ENCODE measurements around the gene CFLAR.
"Not testable (repeated sequence)": the region's sequence is repeated elsewhere in the genome, so short reads cannot be mapped to it uniquely, and the experiment has no call there.

GRCh38 chr2:201168496-201168895 lies 52.5 kb downstream of the CFLAR start:
- TF ChIP-seq, protein P1, sequence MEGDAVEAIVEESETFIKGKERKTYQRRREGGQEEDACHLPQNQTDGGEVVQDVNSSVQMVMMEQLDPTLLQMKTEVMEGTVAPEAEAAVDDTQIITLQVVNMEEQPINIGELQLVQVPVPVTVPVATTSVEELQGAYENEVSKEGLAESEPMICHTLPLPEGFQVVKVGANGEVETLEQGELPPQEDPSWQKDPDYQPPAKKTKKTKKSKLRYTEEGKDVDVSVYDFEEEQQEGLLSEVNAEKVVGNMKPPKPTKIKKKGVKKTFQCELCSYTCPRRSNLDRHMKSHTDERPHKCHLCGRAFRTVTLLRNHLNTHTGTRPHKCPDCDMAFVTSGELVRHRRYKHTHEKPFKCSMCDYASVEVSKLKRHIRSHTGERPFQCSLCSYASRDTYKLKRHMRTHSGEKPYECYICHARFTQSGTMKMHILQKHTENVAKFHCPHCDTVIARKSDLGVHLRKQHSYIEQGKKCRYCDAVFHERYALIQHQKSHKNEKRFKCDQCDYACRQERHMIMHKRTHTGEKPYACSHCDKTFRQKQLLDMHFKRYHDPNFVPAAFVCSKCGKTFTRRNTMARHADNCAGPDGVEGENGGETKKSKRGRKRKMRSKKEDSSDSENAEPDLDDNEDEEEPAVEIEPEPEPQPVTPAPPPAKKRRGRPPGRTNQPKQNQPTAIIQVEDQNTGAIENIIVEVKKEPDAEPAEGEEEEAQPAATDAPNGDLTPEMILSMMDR (IDR thresholded peaks at IDR 0.05): not testable (repeated sequence)
- TF ChIP-seq POLR2A (IDR thresholded peaks at IDR 0.05): not testable (repeated sequence)
